ENCODE data around the gene SLC38A5.
"Not testable (repeated sequence)": the region's sequence is repeated elsewhere in the genome, so short reads cannot be mapped to it uniquely, and the experiment has no call there.

GRCh38 chrX:48430166-48430565 is 39.9 kb downstream of the SLC38A5 start:
- TF ChIP-seq CTCF (conservative IDR thresholded peaks at IDR 0.05 in 1 of 2, IDR thresholded peaks at IDR 0.05 in 1 of 2; ENCODE audit: extremely low read depth in 1 of 2, insufficient read depth in 1 of 2, low read depth in 1 of 2, low read length in 2 of 2); EZH2 (IDR thresholded peaks at IDR 0.05; ENCODE audit: borderline replicate concordance, low read length): not testable (repeated sequence)

Data from mammary epithelial cell (primary cell).